H1 (cell line): ENCODE results near the gene TOP1. TPM values are rescaled to one million over a fixed set of nuclear protein-coding genes. Genes with fewer than 3 reads are reported as not detected.

ENCODE experiments used
- CEBPB ChIP-seq: IDR thresholded peaks from 2 replicates; pipeline ENCODE4 v1.6.1; 2012; ENCODE audit warnings: low read depth, low read length
- HDAC2 ChIP-seq, 2 experiments: fragments of 300-600 bp in 1 of 2; sonication (generic) in 1 of 2; IDR thresholded peaks; 2 replicates each; pipeline ENCODE4 v1.6.1; 2011 to 2012; ENCODE audit warnings: low read depth in 2 of 2, low read length in 2 of 2, mild to moderate bottlenecking in 2 of 2, moderate library complexity in 2 of 2, borderline replicate concordance in 1 of 2, inconsistent platforms in 1 of 2
- MAFK ChIP-seq: IDR thresholded peaks from 2 replicates; pipeline ENCODE4 v1.6.1; 2012; ENCODE audit warnings: low read depth, mild to moderate bottlenecking, improper control_type of control experiment, low read length
- POLR2A ChIP-seq, 2 experiments: IDR thresholded peaks; 1 replicate in 1 of 2; 2 replicates in 1 of 2; pipeline ENCODE4 v1.6.1; 2011; ENCODE audit warnings: low read depth in 2 of 2, low read length in 2 of 2, mild to moderate bottlenecking in 2 of 2; ENCODE audit errors: control extremely low read depth in 1 of 2
- RNF2 ChIP-seq: fragments of 200-900, 300-1000 bp; sonication (generic); IDR thresholded peaks from 2 replicates; pipeline ENCODE4 v1.7.1; 2016; ENCODE audit warnings: borderline replicate concordance, low read depth, mild to moderate bottlenecking, antibody characterized with exemption, low read length; ENCODE audit not compliant: poor library complexity, severe bottlenecking; ENCODE audit errors: missing control alignments
- TBP ChIP-seq: IDR thresholded peaks from 2 replicates; pipeline ENCODE4 v1.6.1; 2011; ENCODE audit warnings: low read depth, low read length, improper control_type of control experiment
- TCF12 ChIP-seq: IDR thresholded peaks from 2 replicates; pipeline ENCODE4 v1.6.1; 2011; ENCODE audit warnings: low read depth, mild to moderate bottlenecking, low read length
- polyA plus RNA-seq, 7 experiments: library from polyadenylated mRNA; depleted of rRNA in 3 of 7; stranded (reverse) in 5 of 7; unstranded in 2 of 7; fragments of >200 nt in 5 of 7; fragments of 200-250 nt in 2 of 7; gene quantifications; 1 replicate in 5 of 7; 2 replicates in 1 of 7; 4 replicates in 1 of 7; pipeline versions ENCODE4 v1.2.1 to v1.2.3, GENCODE V29; 2011 to 2013; ENCODE audit warnings: missing spikeins in 2 of 7, mixed read lengths in 2 of 7
- total RNA-seq: library from RNA; stranded (reverse); fragmentation: NEBNext Ultra II Directional; extraction: Animal tissue kit (Norgen Biotek cat#: 25700); gene quantifications from 2 replicates; pipeline ENCODE4 v1.2.1, GENCODE V29; 2021

Gene TOP1
- total and polyA plus RNA-seq, 2 of the 8 experiments (the other 6 are each of a cell fraction or from before 2014, with no cell fraction given): 7.4 to 108 TPM

DNA sequence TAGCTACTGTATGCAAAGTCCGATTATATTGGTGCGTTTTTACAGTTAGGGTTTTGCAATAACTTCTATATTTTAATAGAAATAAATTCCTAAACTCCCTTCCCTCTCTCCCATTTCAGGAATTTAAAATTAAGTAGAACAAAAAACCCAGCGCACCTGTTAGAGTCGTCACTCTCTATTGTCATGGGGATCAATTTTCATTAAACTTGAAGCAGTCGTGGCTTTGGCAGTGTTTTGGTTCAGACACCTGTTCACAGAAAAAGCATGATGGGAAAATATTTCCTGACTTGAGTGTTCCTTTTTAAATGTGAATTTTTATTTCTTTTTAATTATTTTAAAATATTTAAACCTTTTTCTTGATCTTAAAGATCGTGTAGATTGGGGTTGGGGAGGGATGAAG, 95.0 kb downstream of the TOP1 start (continued):
- no peak for TF ChIP-seq CEBPB
- TF ChIP-seq HDAC2 (IDR thresholded peaks at IDR 0.05; ENCODE audit: borderline replicate concordance in 1 of 2, low read depth in 2 of 2, low read length in 2 of 2): no peak
- TF ChIP-seq POLR2A (IDR thresholded peaks at IDR 0.05; ENCODE audit: control extremely low read depth in 1 of 2, low read depth in 2 of 2, low read length in 2 of 2): no peak
- TF ChIP-seq MAFK: no peak
- TF ChIP-seq RNF2: no peak
- TF ChIP-seq TBP: no peak
- TF ChIP-seq TCF12: no peak
